ENCODE measurements around the gene BPIFB3.

BPIFB3 gene

DNA sequence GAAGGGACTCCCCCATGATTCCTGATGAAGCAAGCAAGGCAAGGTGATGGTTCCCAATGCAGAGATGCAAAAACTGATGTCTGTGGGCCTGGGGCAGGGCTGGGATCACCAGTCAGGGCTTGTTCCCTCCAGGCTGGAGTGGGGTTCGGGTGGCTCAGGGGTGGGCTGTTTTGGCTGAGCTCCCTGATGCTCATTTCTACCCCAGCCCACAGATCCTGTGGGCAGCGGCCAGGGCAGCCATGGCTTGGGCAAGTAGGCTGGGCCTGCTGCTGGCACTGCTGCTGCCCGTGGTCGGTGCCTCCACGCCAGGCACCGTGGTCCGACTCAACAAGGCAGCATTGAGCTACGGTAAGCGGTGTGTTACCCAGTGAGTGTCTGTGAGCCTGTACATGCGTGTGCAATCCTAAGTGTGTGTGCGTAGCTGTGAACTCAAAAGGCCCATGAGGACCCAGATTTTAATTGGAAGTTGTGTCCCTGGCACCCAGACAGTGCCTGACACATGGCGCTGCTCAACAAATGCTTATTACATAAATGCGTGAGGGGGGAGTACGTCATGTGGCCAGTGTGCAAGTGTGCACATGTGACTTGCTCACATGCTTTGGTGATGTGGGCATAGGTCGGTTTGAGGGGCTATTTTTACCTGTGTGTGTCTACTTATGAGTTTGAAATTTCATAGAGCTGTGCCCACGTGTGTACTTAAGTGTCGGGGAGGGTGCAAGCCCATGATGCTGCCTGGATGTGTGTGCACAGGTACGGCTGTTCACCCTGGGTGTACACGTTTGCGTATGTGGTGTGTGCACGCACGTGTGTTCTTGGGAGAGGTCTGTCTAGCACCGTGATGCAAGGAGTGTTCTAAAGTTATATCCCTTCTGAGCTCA lies 45.1 kb upstream of the BPIFB3 start:
- Histone ChIP-seq H3K27ac (no peak overlapping the region), H3K4me3 (no peak overlapping the region), H3K9me3 (ENCODE audit: low read depth, low read length) (no peaks in the 10 kb centered on the region), H3K9ac (ENCODE audit: insufficient read length) (no peak overlapping the region), H3K36me3 (ENCODE audit: insufficient read depth, low read length) (no peaks in the 10 kb centered on the region)
- DNase-seq (ENCODE audit: low read depth, low spot score): no peak
- TF ChIP-seq EZH2 (IDR thresholded peaks at IDR 0.05): no peak
- no peak for TF ChIP-seq FOXP2 (optimal IDR thresholded peaks at IDR 0.05; ENCODE audit: control extremely low read depth, extremely low read length, insufficient read depth)
- no peak for TF ChIP-seq POLR2AphosphoS5 (IDR thresholded peaks at IDR 0.05; ENCODE audit: borderline replicate concordance, low read depth, low read length)

DNA sequence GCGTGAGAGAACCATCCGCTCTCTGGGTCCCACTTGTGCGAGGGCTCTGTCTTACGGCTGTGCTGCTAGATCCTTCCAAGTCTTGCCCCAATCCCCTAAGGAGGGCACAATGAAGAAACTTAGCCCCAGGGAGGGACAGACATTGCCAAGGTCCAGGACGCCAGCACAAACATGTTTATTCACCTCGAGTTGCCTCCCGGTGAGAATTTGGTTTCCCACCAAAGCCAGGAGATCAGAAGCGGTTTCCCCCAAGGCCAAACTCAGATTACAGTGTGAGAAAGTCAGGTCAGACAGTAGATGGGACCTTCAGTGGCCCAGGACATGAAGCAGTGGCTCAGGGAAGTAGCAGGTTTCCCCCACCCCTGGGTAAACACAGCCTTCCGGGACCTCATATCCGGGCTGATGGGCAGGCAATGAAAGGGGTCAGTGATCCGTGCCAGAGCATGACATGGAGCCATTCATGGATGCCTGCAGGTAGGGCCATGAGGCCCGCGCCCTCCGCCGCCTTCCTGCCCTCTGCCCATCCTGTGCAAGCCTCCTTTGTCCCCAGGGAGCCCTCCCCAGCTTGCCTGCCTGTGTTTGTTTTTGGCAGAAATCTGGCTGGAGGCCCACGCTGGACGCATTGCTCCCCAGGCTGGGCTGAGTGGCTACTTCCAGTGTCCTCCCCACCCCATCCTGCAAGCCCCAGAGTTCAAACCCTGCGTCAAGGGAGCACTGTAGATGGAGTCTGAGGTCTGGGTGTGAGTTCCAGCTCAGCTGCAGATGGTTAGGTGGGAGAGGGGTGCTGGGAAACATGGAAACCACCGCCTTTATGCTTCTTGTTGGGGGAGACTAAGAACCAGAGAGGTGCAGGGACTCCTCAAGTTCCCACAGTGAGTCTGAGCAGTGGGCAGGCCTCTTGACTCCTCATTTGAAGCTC lies 44.2 kb upstream of the BPIFB3 start:
- no peak for DNase-seq (ENCODE audit: low read depth, low spot score)
- no peaks in the 10 kb centered on the region for H3K9me3 ChIP-seq (ENCODE audit: low read depth, low read length)
- H3K27ac ChIP-seq: no peak overlapping the region
- no peak overlapping the region for H3K4me3 ChIP-seq
- no peaks in the 10 kb centered on the region for H3K36me3 ChIP-seq (ENCODE audit: insufficient read depth, low read length)
- no peak for TF ChIP-seq EZH2 (IDR thresholded peaks at IDR 0.05)
- TF ChIP-seq POLR2AphosphoS5 (IDR thresholded peaks at IDR 0.05; ENCODE audit: borderline replicate concordance, low read depth, low read length): no peak
- TF ChIP-seq FOXP2 (optimal IDR thresholded peaks at IDR 0.05; ENCODE audit: control extremely low read depth, extremely low read length, insufficient read depth): no peak
- no peak overlapping the region for H3K9ac ChIP-seq (ENCODE audit: insufficient read length)

DNA sequence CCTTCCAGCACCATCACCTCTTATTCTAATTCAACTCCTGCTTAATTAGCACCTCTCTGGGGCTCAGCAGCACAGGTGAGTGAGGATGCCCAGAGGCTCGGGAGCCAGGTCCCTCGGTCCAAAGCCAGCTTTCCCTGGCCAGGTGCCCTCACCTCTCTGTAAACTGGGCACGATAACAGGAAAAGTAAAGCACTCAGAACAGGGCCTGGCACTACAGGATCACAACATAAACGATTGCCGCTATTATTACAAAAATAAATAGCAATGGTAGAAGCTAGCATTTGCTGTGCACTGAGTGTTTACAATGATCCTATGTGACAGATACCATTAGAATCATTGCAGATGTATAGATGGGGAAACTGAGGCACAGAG lies 43.6 kb upstream of the BPIFB3 start:
- TF ChIP-seq EZH2 (IDR thresholded peaks at IDR 0.05) (no peak), POLR2AphosphoS5 (IDR thresholded peaks at IDR 0.05; ENCODE audit: borderline replicate concordance, low read depth, low read length) (no peak), FOXP2 (optimal IDR thresholded peaks at IDR 0.05; ENCODE audit: control extremely low read depth, extremely low read length, insufficient read depth) (no peak)
- H3K36me3 ChIP-seq (ENCODE audit: insufficient read depth, low read length): no peaks in the 10 kb centered on the region

DNA sequence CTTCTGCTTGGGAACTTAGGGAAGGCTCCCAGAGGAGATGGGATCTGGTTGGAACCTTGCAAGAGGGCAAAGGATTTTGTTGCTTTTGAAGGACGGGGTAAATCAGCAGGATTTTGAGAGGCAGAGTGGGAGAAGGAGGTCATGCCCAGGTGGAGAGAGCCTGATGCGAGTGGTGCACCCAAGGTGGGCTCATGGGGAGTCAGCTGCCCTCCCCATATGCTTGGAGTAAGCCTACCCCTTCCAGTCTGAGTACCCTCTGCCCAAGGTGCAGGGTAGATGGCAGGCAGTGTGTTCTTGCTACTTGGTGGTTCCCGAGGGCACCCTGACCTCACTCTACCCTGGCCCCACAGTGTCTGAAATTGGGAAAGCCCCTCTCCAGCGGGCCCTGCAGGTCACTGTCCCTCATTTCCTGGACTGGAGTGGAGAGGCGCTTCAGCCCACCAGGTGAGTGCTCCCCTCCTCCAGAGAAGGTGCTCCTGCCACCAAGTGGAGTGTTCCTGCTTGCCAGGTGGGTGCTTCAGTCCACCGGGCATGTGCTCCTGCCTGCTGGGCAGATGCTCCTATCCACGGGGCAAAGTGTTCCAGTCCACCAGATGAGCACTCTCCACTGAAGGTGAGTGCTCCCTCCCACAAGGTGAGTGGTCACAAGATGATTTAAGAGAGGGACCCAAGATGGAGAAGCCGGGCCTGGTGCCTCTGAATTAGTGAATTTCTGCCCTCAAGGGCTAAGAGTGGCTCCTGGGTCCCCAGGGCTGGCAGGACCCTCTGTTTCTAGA lies 42.8 kb upstream of the BPIFB3 start:
- no peak overlapping the region for H3K4me3 ChIP-seq
- H3K9ac ChIP-seq (ENCODE audit: insufficient read length): no peak overlapping the region
- no peak for TF ChIP-seq FOXP2 (optimal IDR thresholded peaks at IDR 0.05; ENCODE audit: control extremely low read depth, extremely low read length, insufficient read depth)
- no peak for TF ChIP-seq EZH2 (IDR thresholded peaks at IDR 0.05)
- no peak for TF ChIP-seq POLR2AphosphoS5 (IDR thresholded peaks at IDR 0.05; ENCODE audit: borderline replicate concordance, low read depth, low read length)
- DNase-seq (ENCODE audit: low read depth, low spot score): no peak
- no peaks in the 10 kb centered on the region for H3K9me3 ChIP-seq (ENCODE audit: low read depth, low read length)
- H3K36me3 ChIP-seq (ENCODE audit: insufficient read depth, low read length): no peaks in the 10 kb centered on the region
- no peak overlapping the region for H3K27ac ChIP-seq

More for the DNA sequence above, 43.6 kb upstream of the BPIFB3 start:
- Histone ChIP-seq H3K9me3 (ENCODE audit: low read depth, low read length) (no peaks in the 10 kb centered on the region), H3K27ac (no peak overlapping the region), H3K4me3 (no peak overlapping the region), H3K9ac (ENCODE audit: insufficient read length) (no peak overlapping the region)
- DNase-seq (ENCODE audit: low read depth, low spot score): no peak

DNA sequence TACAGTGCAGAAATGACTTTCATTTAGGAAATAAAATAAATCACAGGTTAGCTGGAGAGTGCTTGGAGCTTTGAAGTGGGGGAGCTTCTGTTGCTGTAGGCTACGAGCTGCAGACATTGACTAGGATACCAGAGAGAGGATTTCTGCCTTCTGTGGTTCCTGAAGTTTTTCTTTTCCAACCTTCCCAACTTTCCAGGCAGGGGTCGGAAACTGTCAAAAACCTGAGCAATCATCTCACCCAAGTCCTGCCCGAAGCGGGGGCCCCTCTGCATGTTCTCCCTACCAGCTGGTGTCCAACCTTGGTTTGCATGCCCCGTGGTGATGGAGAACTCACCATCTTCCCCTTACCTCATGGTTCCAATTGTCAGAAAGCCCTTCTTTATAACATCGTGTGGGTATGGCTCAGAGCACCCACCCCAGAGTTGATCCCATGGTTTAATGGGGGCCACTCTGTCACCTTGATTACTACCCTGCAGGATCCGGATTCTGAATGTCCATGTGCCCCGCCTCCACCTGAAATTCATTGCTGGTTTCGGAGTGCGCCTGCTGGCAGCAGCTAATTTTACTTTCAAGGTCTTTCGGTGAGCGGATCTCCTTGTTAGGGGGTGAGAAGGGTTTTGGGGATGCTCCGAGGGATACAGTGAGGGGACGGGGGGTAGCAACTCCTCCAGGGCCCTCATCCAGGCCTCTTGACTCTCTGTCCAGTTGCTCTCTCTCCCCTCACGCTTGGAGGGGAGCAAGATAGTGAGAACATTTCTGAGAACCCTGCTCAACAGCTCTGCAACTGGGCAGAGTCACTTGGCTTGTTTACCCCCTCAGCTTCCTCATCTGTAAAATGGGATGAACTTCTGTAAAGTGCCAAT lies 41.1 kb upstream of the BPIFB3 start:
- no peaks in the 10 kb centered on the region for H3K9me3 ChIP-seq (ENCODE audit: low read depth, low read length)
- DNase-seq (ENCODE audit: low read depth, low spot score): no peak
- TF ChIP-seq FOXP2 (optimal IDR thresholded peaks at IDR 0.05; ENCODE audit: control extremely low read depth, extremely low read length, insufficient read depth) (no peak), EZH2 (IDR thresholded peaks at IDR 0.05) (no peak), POLR2AphosphoS5 (IDR thresholded peaks at IDR 0.05; ENCODE audit: borderline replicate concordance, low read depth, low read length) (no peak)
- no peaks in the 10 kb centered on the region for H3K36me3 ChIP-seq (ENCODE audit: insufficient read depth, low read length)
- H3K27ac ChIP-seq: no peak overlapping the region
- H3K9ac ChIP-seq (ENCODE audit: insufficient read length): no peak overlapping the region
- no peak overlapping the region for H3K4me3 ChIP-seq

DNA sequence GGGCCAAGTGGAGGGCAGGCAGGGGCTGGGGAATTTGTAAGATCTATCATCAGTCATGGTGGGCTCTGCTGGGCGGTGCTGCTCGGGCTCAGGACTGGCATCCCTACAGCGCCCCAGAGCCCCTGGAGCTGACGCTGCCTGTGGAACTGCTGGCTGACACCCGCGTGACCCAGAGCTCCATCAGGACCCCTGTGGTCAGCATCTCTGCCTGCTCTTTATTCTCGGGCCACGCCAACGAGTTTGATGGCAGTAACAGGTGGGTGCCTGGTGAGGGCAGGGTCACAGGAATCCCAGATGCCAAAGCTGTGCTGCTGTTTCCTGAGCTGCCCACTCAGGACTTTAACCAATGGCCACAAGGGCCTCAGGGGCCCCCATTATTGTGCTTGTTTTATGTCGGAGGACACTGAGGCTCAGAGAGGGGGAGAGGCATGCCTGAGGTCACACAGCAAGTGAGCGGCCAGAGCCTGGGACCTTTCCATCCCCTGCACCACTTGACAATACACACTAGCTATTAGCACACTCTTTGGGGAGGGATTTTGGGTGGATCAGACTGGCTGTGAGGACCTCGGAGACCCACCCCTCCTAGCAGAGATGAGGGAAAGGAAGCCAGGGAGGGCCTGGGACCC lies 39.9 kb upstream of the BPIFB3 start:
- H3K27ac ChIP-seq: no peak overlapping the region
- no peak overlapping the region for H3K4me3 ChIP-seq
- no peaks in the 10 kb centered on the region for H3K36me3 ChIP-seq (ENCODE audit: insufficient read depth, low read length)
- H3K9me3 ChIP-seq (ENCODE audit: low read depth, low read length): no peaks in the 10 kb centered on the region
- DNase-seq (ENCODE audit: low read depth, low spot score): no peak
- TF ChIP-seq EZH2 (IDR thresholded peaks at IDR 0.05) (no peak), FOXP2 (optimal IDR thresholded peaks at IDR 0.05; ENCODE audit: control extremely low read depth, extremely low read length, insufficient read depth) (no peak), POLR2AphosphoS5 (IDR thresholded peaks at IDR 0.05; ENCODE audit: borderline replicate concordance, low read depth, low read length) (no peak)
- no peak overlapping the region for H3K9ac ChIP-seq (ENCODE audit: insufficient read length)

Measured in SK-N-MC (cell line).